ENCODE results near the gene S1PR3.

The S1PR3 gene

DNA sequence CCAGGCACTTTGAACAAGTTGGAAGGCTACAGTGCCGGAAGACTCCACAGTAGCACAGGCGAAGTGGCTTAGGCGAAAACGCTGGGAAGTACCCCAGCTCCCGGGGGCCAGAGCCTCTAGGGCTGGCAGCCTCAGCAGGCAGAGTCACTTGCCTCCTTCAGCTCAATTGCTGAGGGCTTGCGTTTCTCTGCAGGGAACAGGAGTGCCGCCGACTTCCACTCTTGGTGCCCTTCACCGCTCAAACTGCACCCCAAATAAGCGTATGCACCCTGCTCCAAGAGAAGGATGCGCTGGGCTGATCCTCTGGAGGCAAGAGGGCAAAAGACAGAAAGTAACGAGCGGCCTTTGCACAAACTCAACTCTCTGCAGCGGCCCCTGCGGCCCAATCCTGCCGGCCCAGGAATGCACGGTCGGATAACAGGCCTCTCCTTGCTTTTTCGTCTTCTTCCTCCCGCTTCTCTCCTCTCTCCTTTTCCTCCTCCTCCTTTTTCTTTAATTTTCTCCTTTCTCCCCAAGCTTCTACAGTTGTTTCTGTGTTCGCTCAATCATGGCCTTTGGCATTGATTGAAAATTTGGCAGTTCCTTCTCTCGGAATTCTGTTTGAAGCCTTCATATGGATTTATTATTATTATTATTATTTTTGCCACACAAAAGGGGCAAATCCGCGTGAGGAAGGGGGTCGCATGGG lies 1.1 kb upstream of the S1PR3 start:
- in situ Hi-C loops (cut with MboI; ENCODE audit: low pct_unique_long_range_greater_than_20kb, low sequenced_read_pairs, unreplicated experiment) = loop anchor here (10.0 kb wide), 1 partner anchor 395 kb away; no protein-coding TSS in a partner anchor
- DNase-seq (ENCODE audit: low spot score) = no peak
- TF ChIP-seq, protein P1, sequence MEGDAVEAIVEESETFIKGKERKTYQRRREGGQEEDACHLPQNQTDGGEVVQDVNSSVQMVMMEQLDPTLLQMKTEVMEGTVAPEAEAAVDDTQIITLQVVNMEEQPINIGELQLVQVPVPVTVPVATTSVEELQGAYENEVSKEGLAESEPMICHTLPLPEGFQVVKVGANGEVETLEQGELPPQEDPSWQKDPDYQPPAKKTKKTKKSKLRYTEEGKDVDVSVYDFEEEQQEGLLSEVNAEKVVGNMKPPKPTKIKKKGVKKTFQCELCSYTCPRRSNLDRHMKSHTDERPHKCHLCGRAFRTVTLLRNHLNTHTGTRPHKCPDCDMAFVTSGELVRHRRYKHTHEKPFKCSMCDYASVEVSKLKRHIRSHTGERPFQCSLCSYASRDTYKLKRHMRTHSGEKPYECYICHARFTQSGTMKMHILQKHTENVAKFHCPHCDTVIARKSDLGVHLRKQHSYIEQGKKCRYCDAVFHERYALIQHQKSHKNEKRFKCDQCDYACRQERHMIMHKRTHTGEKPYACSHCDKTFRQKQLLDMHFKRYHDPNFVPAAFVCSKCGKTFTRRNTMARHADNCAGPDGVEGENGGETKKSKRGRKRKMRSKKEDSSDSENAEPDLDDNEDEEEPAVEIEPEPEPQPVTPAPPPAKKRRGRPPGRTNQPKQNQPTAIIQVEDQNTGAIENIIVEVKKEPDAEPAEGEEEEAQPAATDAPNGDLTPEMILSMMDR (IDR thresholded peaks at IDR 0.05; ENCODE audit: extremely low read depth, insufficient read depth, missing control alignments) = no peak

DNA sequence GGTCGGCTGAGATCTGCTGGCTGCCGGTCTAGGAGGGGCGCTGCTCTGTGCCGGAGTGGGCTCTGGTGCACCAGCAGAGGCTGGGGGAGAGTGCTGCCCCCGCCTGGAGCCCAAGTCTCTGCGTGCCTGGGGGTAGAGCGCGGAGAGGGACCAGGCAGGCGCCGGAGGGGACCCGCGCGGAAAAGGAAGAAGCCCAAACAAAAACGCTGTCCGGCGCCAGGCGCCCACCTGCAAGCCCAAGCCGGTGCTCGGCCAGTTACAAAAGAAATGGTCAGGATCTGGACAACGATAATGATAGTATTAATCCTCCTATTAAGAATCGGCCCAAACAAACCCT lies 571 bp upstream of the S1PR3 start:
- TF ChIP-seq, protein P1 (IDR thresholded peaks at IDR 0.05; ENCODE audit: extremely low read depth, insufficient read depth, missing control alignments) = no peak
- in situ Hi-C loops (cut with MboI; ENCODE audit: low pct_unique_long_range_greater_than_20kb, low sequenced_read_pairs, unreplicated experiment) = loop anchor here (10.0 kb wide), 1 partner anchor 396 kb away; no protein-coding TSS in a partner anchor
- no peak for DNase-seq (ENCODE audit: low spot score)

DNA sequence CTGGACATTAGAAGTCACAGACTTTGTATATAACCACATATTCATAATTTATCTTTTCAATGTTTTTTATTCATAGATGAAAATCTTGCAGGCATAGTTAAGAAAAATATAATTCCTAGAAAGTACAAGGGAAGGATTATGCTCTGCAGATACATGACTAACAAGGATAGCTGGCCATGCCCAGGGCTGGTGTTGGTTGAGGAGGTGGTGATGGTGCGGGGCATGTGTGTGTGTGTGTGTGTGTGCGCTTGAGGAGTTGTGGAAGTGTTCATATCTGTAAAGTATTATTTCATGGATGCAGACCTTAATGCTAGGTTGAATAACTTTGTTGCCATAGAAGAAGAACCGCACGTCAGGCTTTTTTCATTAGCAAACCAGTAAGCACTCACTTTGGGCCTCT lies 1.3 kb downstream of the S1PR3 start:
- DNase-seq (ENCODE audit: low spot score) = no peak
- TF ChIP-seq, protein P1 (IDR thresholded peaks at IDR 0.05; ENCODE audit: extremely low read depth, insufficient read depth, missing control alignments) = no peak
- in situ Hi-C loops (cut with MboI; ENCODE audit: low pct_unique_long_range_greater_than_20kb, low sequenced_read_pairs, unreplicated experiment) = loop anchor here (10.0 kb wide), 1 partner anchor 398 kb away; no protein-coding TSS in a partner anchor

DNA sequence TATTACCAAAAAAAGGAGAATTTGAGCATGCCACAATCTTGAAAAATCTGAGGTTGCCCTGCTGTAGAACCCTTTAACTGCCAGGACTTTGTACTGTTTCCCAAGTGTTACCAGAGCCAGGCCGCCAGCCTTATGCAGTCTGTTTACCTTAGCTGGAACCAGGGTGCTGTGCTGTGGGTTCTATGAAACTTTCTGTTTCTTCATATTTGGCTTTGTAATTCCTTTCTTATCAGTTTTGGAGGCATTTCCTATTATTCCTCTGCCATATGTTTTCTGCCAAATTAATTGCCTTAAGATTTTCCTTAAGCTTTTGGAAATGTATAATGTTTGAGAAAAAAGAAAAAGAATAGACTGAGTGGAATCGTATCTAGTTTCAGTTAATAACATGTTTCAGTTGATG lies 2.1 kb downstream of the S1PR3 start:
- no peak for DNase-seq (ENCODE audit: low spot score)
- TF ChIP-seq, protein P1 (IDR thresholded peaks at IDR 0.05; ENCODE audit: extremely low read depth, insufficient read depth, missing control alignments) = no peak

DNA sequence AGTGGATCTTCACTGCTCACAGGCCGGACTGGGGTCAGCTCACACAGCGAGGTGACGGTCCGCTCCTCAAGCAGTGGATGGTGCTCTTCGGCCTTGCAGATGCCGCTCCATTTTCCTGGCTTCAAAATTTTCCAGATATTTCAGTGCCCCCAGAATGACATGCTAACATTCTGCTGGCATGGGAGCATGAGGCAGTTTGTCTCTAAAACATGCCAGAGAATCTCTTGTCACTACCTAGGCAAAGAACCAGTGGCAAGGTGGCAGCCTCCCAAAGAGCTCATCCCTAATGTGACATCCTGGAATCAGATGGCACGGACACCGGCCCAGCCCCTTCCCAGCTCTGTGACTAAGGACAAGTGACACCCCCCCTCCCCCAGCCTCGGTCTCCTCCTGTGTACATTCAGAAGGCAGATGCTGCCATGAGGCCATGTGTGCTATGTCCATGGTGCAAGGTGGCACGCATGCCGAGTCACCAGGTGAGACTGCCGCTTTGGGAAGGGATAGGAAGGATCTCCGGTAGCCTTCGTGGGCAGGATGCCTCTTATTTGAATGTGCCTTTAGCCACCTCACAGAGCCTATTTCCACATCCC lies 2.7 kb downstream of the S1PR3 start:
- in situ Hi-C loops (cut with MboI; ENCODE audit: low pct_unique_long_range_greater_than_20kb, low sequenced_read_pairs, unreplicated experiment) = loop anchor here (10.0 kb wide), 1 partner anchor 399 kb away; no protein-coding TSS in a partner anchor
- TF ChIP-seq, protein P1 (IDR thresholded peaks at IDR 0.05; ENCODE audit: extremely low read depth, insufficient read depth, missing control alignments) = no peak
- DNase-seq (ENCODE audit: low spot score) = no peak

More for the DNA sequence above, 2.1 kb downstream of the S1PR3 start:
- in situ Hi-C loops (cut with MboI; ENCODE audit: low pct_unique_long_range_greater_than_20kb, low sequenced_read_pairs, unreplicated experiment) = loop anchor here (10.0 kb wide), 1 partner anchor 399 kb away; no protein-coding TSS in a partner anchor

DNA sequence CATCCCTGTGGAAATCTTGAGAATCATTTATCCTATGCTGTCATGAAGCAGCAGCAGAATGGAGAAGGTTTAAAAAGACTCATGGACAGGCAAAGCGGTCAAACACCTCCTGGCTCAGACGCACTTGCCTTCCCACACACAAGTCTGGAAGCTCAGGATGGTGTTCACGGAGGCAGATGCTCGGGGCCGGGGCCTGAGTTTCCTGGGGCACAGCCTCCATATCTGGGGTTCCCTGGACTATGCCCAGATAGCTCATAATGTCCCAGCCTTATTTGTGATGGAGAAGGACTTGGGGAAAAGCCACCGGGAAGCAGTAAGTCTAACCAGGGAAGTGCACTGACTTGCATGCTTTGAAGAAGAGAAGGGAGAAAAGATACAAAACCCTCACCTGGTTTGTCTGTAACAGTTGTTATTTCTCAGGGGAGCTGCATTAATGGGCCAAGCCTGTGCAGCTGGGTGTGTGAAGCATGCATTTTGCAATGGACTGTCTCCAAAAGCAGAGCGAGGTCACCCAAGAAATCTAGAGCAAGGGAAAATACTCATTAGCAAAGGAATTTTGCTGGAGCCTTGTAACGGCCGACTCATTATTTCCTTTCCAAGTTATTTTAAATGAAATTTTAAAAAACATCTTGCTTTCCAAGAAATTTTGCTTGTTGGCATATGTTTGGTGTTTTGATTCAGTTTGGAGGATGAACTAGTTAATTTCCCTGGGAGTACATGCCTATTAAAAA lies 3.4 kb downstream of the S1PR3 start:
- TF ChIP-seq, protein P1 (IDR thresholded peaks at IDR 0.05; ENCODE audit: extremely low read depth, insufficient read depth, missing control alignments) = no peak
- no peak for DNase-seq (ENCODE audit: low spot score)
- in situ Hi-C loops (cut with MboI; ENCODE audit: low pct_unique_long_range_greater_than_20kb, low sequenced_read_pairs, unreplicated experiment) = loop anchor here (10.0 kb wide), 1 partner anchor 400 kb away; no protein-coding TSS in a partner anchor
